Lung microvascular endothelial cell (primary cell): ENCODE results near the gene CAPZB. TPM values are rescaled to one million over a fixed set of nuclear protein-coding genes. Genes with fewer than 3 reads are reported as not detected.
"Not testable (repeated sequence)": the region's sequence is repeated elsewhere in the genome, so short reads cannot be mapped to it uniquely, and the experiment has no call there.

Experiments
- DNase-seq, 2 donors: peaks; one replicate each; pipeline versions ENCODE4 v3.0.0 to v3.0.0-alpha.2; 2010; ENCODE audit warnings: low read depth in 2 of 2
- total RNA-seq: library from RNA; depleted of rRNA; stranded (reverse); fragments of >200 nt; gene quantifications from 2 replicates; pipeline ENCODE4 v1.2.1, GENCODE V29; 2014

CAPZB gene
- total RNA-seq, 1 donor from 2014 or later, result 104 TPM

GRCh38 chr1:19499887-19500286 lies 14.5 kb upstream of the CAPZB start:
- not testable (repeated sequence) for DNase-seq

- not testable (repeated sequence) for DNase-seq
These were observed 12.1 kb upstream of the CAPZB start for GRCh38 chr1:19497443-19497842.

- DNase-seq, result peak in 1 of 2 donors; percentile 43
These were observed 11.2 kb upstream of the CAPZB start for GRCh38 chr1:19496527-19496874.

GRCh38 chr1:19495799-19496526 lies 10.6 kb upstream of the CAPZB start:
- DNase-seq, result no peak

- peak in 1 of 2 donors; percentile 89 for DNase-seq
These were observed 9.8 kb upstream of the CAPZB start for GRCh38 chr1:19495000-19495656.

GRCh38 chr1:19493547-19493946 lies 8.2 kb upstream of the CAPZB start:
- DNase-seq, result no peak

GRCh38 chr1:19489996-19490395 lies 4.7 kb upstream of the CAPZB start:
- no peak for DNase-seq

- DNase-seq, result no peak
These were observed 2.8 kb upstream of the CAPZB start for GRCh38 chr1:19488136-19488535.

GRCh38 chr1:19484798-19485361 lies 459 bp downstream of the CAPZB start:
- peak; percentile 30 to 46 for DNase-seq

GRCh38 chr1:19484338-19484797 lies 971 bp downstream of the CAPZB start:
- no peak for DNase-seq

GRCh38 chr1:19483691-19484090 lies 1.6 kb downstream of the CAPZB start:
- DNase-seq, result no peak

- no peak for DNase-seq
These were observed 2.1 kb downstream of the CAPZB start for GRCh38 chr1:19483261-19483660.

GRCh38 chr1:19481826-19482398 lies 3.4 kb downstream of the CAPZB start:
- no peak for DNase-seq

- no peak for DNase-seq
These were observed 5.1 kb downstream of the CAPZB start for GRCh38 chr1:19480282-19480681.

GRCh38 chr1:19479351-19480120 lies 5.8 kb downstream of the CAPZB start:
- DNase-seq, result peak in 1 of 2 donors; percentile 73

- DNase-seq, result no peak
These were observed 7.0 kb downstream of the CAPZB start for GRCh38 chr1:19478322-19478721.

GRCh38 chr1:19477284-19478249 lies 7.8 kb downstream of the CAPZB start:
- DNase-seq, result no peak

- peak; percentile 89 to 97 for DNase-seq
These were observed 8.7 kb downstream of the CAPZB start for GRCh38 chr1:19476450-19477190.

GRCh38 chr1:19475296-19475695 lies 10.0 kb downstream of the CAPZB start:
- no peak for DNase-seq

GRCh38 chr1:19472174-19472573 lies 13.2 kb downstream of the CAPZB start:
- DNase-seq, result no peak
